Urinary bladder (tissue), 4 donors: ENCODE data around the gene PRR22. TPM values are rescaled to one million over a fixed set of nuclear protein-coding genes. Genes with fewer than 3 reads are reported as not detected.
A peak's percentile ranks its signal among the peaks of the same experiment; 100 is the strongest.

ENCODE experiments used
- DNase-seq: peaks from one replicate; pipeline ENCODE4 v3.0.0-alpha.2; 2015; ENCODE audit errors: extremely low spot score
- H3K27ac ChIP-seq: one replicate; pipeline ENCODE4 v1.5.1; 2013; ENCODE audit warnings: low read depth, mild to moderate bottlenecking, moderate library complexity
- H3K36me3 ChIP-seq: one replicate; pipeline ENCODE4 v1.6.1; 2013; ENCODE audit warnings: mild to moderate bottlenecking, moderate library complexity; ENCODE audit not compliant: insufficient read depth
- H3K4me1 ChIP-seq: one replicate; pipeline ENCODE4 v1.6.1; 2013; ENCODE audit warnings: mild to moderate bottlenecking, moderate library complexity; ENCODE audit not compliant: insufficient read depth
- H3K4me3 ChIP-seq: one replicate; pipeline ENCODE4 v1.5.1; 2013; ENCODE audit warnings: low read depth, low read length
- WGBS: extraction: QIAGEN DNeasy Blood & Tissue Kit; methylation state at CpG from one replicate; pipeline ENCODE4 v1.1.7; 2013; 5-methylcytosine and 5-hydroxymethylcytosine counted together
- polyA plus RNA-seq: library from polyadenylated mRNA; stranded (reverse); fragments of 200-250 nt; gene quantifications from one replicate; pipeline ENCODE4 v1.2.3, GENCODE V29; 2013
- total RNA-seq: library from RNA; depleted of rRNA; stranded (reverse); fragments of >200 nt; gene quantifications from one replicate; pipeline ENCODE4 v1.2.3, GENCODE V29; 2014
- donor health status: healthy with polysubstance abuse.
- donor health status: healthy.

The PRR22 gene
- total and polyA plus RNA-seq, 2 donors: 0.48 to 2.3 TPM

GRCh38 chr19:5806133-5806489 is 21.6 kb upstream of the PRR22 start:
- Histone ChIP-seq H3K36me3 (no peaks in the 10 kb centered on the region), H3K4me1 (no peaks in the 10 kb centered on the region), H3K4me3 (no peak overlapping the region), H3K27ac (no peak overlapping the region)
- no peak for DNase-seq
- WGBS: 30% methylated on average over 6 of the region's 6 CpGs

GRCh38 chr19:5805462-5806132 is 21.1 kb upstream of the PRR22 start:
- no peaks in the 10 kb centered on the region for H3K36me3 ChIP-seq
- no peak for DNase-seq
- peak overlapping the region; percentile 38 for H3K4me3 ChIP-seq
- no peaks in the 10 kb centered on the region for H3K4me1 ChIP-seq
- no peak overlapping the region for H3K27ac ChIP-seq
- 2% methylated on average over 46 of the region's 46 CpGs for WGBS

GRCh38 chr19:5804516-5805461 is 20.2 kb upstream of the PRR22 start, which contains the start of gene NRTN:
NRTN (plus strand) TSS chr19:5805067; CDS start chr19:5824166, 19,099 bp downstream.
- H3K4me3 ChIP-seq: peak within 1 kb of the TSS; percentile 38
- H3K27ac ChIP-seq: no peak within 1 kb of the TSS
- WGBS: 2% methylated on average over 105 of the region's 107 CpGs
- H3K4me1 ChIP-seq: no peaks in the 10 kb centered on the region
- no peaks in the 10 kb centered on the region for H3K36me3 ChIP-seq
- DNase-seq: no peak

GRCh38 chr19:5803752-5804515 is 19.4 kb upstream of the PRR22 start:
- H3K36me3 ChIP-seq: no peaks in the 10 kb centered on the region
- H3K27ac ChIP-seq: no peak overlapping the region
- under 1% methylated on average over 54 of the region's 54 CpGs for WGBS
- H3K4me3 ChIP-seq: peak overlapping the region; percentile 16
- no peak for DNase-seq
- H3K4me1 ChIP-seq: no peaks in the 10 kb centered on the region

- WGBS: 7% methylated on average over 8 of the region's 8 CpGs
- Histone ChIP-seq H3K4me3 (peak overlapping the region; percentile 16), H3K36me3 (no peaks in the 10 kb centered on the region), H3K4me1 (no peaks in the 10 kb centered on the region), H3K27ac (no peak overlapping the region)
- DNase-seq: no peak
Observed at GRCh38 chr19:5803441-5803751, 18.9 kb upstream of the PRR22 start.

GRCh38 chr19:5801796-5802619 is 17.5 kb upstream of the PRR22 start:
- peak; percentile 42 for DNase-seq
- H3K36me3 ChIP-seq: no peaks in the 10 kb centered on the region
- H3K4me1 ChIP-seq: no peaks in the 10 kb centered on the region
- WGBS: 16% methylated on average over 33 of the region's 33 CpGs
- no peak overlapping the region for H3K27ac ChIP-seq
- H3K4me3 ChIP-seq: no peak overlapping the region

GRCh38 chr19:5800361-5801270 is 16.1 kb upstream of the PRR22 start:
- Histone ChIP-seq H3K27ac (no peak overlapping the region), H3K4me3 (no peak overlapping the region), H3K4me1 (no peaks in the 10 kb centered on the region), H3K36me3 (no peaks in the 10 kb centered on the region)
- WGBS: 77% methylated on average over 17 of the region's 17 CpGs
- DNase-seq: no peak

GRCh38 chr19:5799247-5800241 is 15.0 kb upstream of the PRR22 start:
- 53% methylated on average over 37 of the region's 37 CpGs for WGBS
- no peak overlapping the region for H3K27ac ChIP-seq
- DNase-seq: no peak
- no peaks in the 10 kb centered on the region for H3K4me1 ChIP-seq
- no peak overlapping the region for H3K4me3 ChIP-seq
- H3K36me3 ChIP-seq: no peaks in the 10 kb centered on the region

GRCh38 chr19:5798244-5798643 is 13.7 kb upstream of the PRR22 start:
- no peak overlapping the region for H3K27ac ChIP-seq
- no peaks in the 10 kb centered on the region for H3K36me3 ChIP-seq
- WGBS: 90% methylated on average over 8 of the region's 8 CpGs
- DNase-seq: no peak
- no peak overlapping the region for H3K4me3 ChIP-seq
- no peaks in the 10 kb centered on the region for H3K4me1 ChIP-seq

- Histone ChIP-seq H3K36me3 (no peaks in the 10 kb centered on the region), H3K4me3 (no peak overlapping the region), H3K4me1 (no peaks in the 10 kb centered on the region), H3K27ac (no peak overlapping the region)
- DNase-seq: no peak
- 91% methylated on average over 7 of the region's 7 CpGs for WGBS
Observed at GRCh38 chr19:5795382-5795919, 10.9 kb upstream of the PRR22 start.

- H3K36me3 ChIP-seq: peaks cover 3% of the 10 kb centered on the region
- H3K4me3 ChIP-seq: no peak overlapping the region
- no peaks in the 10 kb centered on the region for H3K4me1 ChIP-seq
- H3K27ac ChIP-seq: no peak overlapping the region
- 91% methylated on average over 3 of the region's 3 CpGs for WGBS
- DNase-seq: no peak
Observed at GRCh38 chr19:5793188-5793587, 8.6 kb upstream of the PRR22 start.
